HG02642 (cell line): Measurements from ENCODE around the gene ELK1.
"Not testable (repeated sequence)": the region's sequence is repeated elsewhere in the genome, so short reads cannot be mapped to it uniquely, and the experiment has no call there.

Source experiments
- ATAC-seq: cut with Tn5 transposase; IDR thresholded peaks from one replicate; pipeline ENCODE4 v1.9.1; 2021; ENCODE audit warnings: mild to moderate bottlenecking; ENCODE audit not compliant: unreplicated experiment, poor library complexity

ELK1 gene, protein sequence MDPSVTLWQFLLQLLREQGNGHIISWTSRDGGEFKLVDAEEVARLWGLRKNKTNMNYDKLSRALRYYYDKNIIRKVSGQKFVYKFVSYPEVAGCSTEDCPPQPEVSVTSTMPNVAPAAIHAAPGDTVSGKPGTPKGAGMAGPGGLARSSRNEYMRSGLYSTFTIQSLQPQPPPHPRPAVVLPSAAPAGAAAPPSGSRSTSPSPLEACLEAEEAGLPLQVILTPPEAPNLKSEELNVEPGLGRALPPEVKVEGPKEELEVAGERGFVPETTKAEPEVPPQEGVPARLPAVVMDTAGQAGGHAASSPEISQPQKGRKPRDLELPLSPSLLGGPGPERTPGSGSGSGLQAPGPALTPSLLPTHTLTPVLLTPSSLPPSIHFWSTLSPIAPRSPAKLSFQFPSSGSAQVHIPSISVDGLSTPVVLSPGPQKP

GRCh38 chrX:47650164-47651042 lies at the start of gene ELK1:
TSS of gene ELK1 (minus strand) at chrX:47650563. CDS start at chrX:47641441, 9,122 bp downstream.
- peak; percentile 92 for ATAC-seq

DNA sequence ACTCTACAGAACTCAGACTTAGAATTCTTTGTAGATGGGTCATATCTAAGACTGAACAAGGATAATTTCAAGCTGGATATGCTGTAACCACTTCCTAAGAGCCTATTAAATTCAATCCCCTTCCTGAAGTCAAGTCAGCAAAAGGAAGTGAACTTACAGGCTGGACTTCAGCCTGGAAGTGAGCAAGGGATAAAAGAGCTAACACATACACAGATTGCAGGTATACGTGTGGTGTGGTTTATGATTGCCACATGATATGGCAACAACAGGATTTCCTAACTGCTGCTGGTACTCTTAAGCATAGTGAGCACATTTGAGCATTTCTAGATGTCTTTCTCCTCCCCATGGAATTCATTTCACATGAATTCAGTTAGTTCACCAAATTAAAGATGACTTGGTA lies 46.8 kb upstream of the ELK1 start:
- ATAC-seq = no peak

GRCh38 chrX:47690175-47690574 lies 39.8 kb upstream of the ELK1 start:
- ATAC-seq = no peak

- no peak for ATAC-seq
Measured at GRCh38 chrX:47687263-47687662, 36.9 kb upstream of the ELK1 start.

GRCh38 chrX:47683829-47684205 lies 33.5 kb upstream of the ELK1 start:
- no peak for ATAC-seq

DNA sequence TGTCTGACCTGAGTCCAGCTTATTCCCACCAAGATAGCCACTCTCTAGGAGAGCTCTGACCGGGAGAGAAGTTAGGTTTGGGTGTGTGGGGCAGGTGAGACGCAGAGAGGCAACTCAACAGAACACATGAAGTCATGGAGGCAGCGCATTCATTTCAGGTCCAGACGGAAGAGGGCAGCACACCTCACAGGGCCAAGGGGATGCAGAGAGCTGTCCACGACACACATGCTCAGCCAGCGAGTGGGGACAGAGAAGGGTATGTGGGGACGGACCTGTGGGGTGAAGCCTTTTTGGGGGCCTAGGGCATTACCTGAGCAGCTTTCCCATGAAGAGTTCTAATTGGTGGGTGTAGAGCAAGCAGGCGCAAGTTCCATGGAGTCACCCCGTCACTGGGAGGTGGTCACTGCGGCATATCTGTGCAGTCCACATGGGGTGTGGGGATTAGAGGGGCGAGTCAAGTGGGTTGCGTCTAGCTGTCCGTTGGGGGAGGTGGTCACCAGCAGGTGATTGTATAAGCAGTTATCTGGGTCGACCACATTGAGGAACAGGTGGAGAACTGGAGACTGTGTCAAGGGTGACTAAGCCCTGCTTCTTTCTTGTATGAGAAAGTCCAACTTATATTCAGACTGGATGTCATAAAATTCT lies 32.9 kb upstream of the ELK1 start:
- no peak for ATAC-seq

DNA sequence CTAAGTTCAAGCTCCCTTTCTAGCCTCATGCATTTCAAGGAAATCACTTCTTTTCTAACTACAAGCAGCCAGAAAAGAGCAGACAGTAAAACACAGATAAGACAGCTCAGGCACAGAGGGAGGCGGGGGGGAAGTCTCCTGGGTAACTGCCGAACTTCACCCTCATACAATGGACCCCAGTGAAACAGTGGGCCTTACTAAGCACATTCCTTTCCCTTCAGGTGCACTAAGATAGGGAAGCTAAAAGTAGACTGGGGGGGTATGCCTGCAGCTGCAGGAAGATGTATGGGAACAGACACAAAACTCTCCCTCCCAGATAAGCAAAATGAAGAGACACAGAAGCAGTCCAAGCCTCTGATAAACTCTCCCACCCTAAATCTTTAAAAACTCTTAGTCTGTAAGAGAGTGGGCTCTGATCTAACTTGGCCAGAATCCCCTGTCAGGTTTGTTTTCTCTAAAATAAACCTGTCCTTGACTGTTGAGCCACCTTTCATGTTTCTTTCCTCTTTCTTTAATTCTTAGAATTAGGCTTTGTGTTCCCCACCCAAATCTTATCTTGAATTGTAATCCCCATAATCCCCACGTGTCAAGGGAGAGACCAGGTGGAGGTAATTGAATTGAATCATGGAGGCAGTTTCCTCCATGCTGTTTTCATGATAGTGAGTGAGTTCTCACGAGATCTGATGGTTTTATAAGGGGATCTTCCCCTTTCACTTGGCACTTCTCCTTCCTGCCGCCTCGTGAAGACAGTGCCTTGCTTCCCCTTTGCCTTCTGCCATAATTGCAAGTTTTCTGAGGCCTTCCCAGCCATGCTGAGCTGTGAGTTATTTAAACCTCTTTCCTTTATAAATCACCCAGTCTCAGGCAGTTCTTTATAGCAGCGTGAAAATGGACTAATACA lies 25.8 kb upstream of the ELK1 start:
- not testable (repeated sequence) for ATAC-seq

DNA sequence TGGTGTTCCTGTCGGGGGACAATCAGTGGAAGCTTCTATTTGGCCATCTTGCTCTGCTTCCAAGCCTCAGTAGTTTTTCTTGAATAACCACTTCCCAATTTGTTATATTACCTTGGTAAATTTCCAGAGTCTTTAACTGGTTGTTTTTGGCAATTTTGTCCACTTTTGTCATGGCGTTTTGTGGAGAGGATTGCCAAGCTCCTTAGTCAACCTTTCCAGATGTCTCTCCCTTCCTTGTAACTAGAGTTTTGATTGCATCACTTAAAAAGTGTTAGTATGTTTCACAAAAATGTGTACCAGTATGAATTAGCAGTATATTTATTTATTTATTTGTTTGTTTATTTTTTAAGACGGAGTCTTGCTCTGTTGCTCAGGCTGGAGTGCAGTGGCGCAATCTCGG lies 24.4 kb upstream of the ELK1 start:
- no peak for ATAC-seq

DNA sequence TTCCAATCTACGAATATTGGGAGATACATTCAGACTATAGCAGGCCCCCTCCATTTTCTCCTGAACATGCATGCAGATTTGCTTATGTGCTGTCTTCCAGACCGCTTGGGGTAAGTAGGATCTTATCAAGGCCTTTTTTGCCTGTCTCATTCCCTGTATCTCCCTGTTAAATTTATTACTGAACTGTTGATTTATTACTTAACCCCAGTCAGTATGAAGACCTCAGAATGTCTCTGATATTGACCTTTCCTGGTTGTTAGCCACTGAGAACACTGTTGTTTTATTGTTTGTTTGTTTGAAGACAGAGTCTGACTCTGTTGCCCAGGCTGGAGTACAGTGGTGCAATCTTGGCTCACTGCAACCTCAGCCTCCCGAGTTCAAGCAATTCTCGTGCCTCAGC lies 15.4 kb upstream of the ELK1 start:
- ATAC-seq = not testable (repeated sequence)

- ATAC-seq = no peak
Measured at GRCh38 chrX:47664737-47665136, 14.4 kb upstream of the ELK1 start.

DNA sequence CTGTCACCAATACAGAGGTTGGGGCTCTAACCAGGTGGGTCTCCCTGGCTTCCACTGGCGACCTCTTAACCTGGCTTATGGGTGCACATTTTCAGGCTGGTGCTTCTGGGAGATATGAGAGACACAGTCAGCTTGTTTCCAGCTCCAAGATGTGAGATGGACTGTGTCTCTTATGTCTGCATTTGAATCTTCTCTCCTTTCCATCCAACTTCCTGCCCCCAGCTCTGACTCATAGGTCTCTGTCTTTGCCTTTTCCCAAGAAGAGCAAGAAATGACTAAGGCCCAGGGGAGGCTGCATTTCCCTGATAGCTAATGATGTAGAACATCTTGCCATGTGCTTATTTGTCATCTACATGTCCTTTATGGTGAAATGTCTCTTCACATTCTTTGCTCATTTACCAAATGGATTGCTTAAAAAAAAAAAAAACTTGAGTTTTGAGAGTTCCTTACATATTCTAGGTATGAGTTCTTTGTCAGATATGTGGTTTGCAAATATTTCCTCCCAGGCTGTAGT lies 11.8 kb upstream of the ELK1 start:
- ATAC-seq = no peak

GRCh38 chrX:47661539-47661938 lies 11.2 kb upstream of the ELK1 start:
- ATAC-seq = no peak

- no peak for ATAC-seq
Measured at GRCh38 chrX:47659421-47659726, 9.0 kb upstream of the ELK1 start.

DNA sequence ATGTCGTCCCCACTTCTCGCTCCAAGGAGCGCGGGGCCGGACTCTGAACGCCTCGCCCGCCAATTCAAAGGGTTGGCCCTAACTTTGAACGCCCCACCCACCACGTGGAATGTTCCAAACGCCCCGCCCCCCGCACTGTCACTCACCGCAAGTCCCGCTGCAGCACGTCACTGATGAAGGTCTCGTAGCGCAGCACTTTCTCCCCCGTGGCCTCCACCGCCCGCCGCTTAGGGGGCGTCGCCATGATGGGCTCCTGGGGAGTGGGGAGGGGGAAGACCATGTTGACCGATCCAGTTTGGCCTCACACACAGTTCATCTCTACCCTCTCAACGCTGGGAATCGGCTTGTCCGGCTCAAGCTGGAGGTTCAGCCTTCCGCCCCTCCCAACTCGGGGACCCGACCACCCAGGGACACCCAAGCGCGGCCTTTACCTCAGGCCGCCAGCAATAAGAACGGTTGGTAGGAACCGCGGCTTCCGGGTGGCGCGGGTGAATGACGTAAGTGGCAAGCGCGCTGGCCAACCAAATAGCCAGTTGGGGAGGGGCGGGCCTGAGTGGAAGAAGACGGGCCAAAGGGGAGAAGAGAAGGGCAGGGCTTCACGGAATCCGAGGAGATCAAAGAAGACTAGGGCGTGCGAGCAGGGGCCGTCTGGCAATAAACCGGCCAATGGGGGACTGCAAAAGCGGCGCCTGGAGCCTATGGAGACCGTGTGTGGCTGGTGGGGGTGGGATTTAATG lies 8.5 kb upstream of the ELK1 start, which contains the start of gene UXT:
Gene UXT (minus strand): TSS at position 497 of the 737 bp plus-strand sequence. CDS start 253 bp downstream, at position 244.
- ATAC-seq = peak; percentile 82

DNA sequence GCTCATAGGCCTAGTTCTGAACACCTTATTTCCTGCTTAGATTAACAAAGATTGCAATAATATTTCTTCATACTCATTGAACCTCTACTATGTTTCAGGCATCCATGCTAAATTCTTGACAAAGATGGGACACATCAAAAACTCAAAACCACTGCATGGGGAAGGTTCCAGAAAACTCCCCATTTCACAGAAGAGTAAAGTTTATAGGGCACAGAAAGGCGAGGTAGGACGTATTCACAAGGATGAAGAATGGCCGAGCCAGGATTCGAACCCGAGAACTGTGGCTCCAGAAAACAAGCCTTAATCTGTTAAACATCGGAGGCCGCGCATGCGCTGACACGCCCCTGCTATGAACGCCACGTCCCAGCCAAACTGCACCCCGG lies 7.9 kb upstream of the ELK1 start:
- ATAC-seq = no peak

DNA sequence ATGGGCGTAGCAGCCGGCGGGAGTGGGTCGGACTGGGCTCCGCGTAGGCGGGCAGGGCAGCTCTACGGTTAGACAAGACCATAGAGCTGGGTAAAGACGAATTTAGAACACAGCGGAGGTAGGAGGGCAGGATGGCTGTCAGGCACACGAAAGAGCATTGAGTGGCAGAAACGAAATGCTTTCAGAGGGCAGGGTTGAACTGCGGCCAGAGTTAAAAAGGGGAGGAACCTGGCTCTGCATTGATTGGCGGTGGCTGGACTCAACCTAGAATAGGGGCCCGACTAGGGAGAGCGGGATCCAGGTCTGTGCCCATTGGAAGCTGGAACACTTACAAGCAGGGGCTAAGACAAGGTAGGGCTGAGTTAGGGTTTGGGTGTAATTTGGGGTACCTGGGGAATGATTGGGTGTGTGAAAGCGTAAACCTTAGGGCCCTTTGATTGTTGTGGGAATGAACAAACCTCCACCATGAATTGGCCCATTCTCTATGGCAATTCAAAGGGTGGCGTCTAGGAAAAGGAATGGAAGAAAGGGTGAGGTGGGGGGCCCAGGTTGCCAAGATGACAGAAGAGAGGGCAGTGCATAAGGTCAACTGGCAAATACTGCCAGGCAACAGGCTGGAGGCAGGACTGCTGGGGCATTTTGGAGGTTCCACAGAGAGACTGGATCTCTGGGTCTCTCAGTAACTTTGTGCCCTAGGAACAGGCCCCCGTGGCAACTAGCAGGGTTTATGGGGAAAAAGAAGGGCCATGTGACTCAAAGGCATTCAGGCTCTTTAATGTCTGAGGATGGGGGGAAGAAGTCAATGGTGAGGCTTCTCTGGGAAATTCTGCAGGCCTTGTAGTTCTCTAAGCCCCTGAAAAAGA lies 911 bp upstream of the ELK1 start:
- no peak for ATAC-seq

DNA sequence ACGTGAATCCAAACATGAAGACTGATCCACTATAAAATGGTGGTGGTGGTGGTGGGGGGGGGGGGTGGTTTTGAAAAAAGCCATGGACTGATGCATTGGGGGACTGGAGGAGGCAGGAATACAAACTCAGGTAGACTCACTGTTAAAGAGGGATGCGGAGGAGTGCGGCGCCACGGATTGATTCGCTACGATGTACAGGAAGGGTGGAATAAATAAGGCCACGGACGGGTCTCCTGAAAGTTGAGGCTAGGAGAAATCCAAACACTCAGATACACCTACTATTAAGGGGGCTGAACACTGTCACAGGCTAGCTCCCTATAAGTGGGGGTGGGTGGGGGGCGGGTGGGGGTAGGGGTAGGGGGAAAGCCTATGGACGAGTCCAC lies 591 bp downstream of the ELK1 start:
- no peak for ATAC-seq

DNA sequence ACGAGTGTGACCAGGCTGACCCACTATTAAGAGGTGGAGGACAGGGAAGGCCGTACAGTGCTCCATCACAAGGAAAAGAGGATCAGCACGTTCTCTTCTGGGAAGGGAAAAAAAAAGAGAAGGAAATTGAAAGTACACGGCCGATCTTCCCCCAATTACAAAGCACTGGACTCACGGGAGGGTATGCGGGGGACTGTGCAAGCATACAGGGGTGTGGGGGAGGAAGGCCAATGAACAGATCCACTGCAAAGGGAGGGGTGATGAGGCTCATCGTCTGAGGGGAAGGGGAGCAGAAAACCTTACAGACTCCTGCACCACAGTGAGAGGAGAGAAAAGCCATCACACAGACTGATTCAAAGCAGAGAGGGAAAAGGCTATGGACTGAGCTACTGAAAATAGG lies 1.1 kb downstream of the ELK1 start:
- no peak for ATAC-seq
